ENCODE results near the gene RETREG2.

Gene RETREG2, protein sequence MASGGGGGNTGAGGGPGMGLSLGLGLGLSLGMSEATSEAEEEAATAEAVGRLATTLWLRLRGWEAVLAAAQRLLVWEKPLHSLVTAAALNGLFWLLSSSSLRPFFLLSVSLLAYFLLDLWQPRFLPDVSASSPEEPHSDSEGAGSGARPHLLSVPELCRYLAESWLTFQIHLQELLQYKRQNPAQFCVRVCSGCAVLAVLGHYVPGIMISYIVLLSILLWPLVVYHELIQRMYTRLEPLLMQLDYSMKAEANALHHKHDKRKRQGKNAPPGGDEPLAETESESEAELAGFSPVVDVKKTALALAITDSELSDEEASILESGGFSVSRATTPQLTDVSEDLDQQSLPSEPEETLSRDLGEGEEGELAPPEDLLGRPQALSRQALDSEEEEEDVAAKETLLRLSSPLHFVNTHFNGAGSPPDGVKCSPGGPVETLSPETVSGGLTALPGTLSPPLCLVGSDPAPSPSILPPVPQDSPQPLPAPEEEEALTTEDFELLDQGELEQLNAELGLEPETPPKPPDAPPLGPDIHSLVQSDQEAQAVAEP

GRCh38 chr2:219177552-219178376, at the start of gene RETREG2:
Gene RETREG2, plus strand, starts transcription at chr2:219178275. Its CDS starts 78 bp downstream, at chr2:219178353.
- DNase-seq (ENCODE audit: low read depth in 3 of 3, low spot score in 1 of 3): peak; percentile 46 to 69 (median 59)

GRCh38 chr2:219128396-219128795, 49.7 kb upstream of the RETREG2 start:
- no peak for DNase-seq (ENCODE audit: low read depth in 3 of 3, low spot score in 1 of 3)

DNA sequence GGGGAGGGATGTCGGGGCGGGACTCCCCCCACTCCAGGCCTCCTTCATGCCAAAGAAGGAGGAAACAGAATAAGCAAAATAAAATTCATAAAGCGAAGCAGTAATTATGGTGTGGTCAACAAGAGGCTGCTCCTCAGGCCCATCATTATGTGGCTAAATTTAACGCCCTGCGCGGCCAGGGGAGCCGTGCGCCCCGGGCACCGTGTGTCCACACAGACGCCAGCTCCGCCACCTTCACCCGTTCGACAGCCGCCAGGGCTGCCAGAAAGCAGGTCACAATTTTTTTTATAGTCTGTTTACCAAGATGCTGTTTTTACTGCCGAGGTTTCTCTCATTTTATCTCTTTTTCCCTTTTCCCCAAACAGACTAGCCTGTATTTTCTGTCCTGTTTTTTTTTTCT, 48.5 kb upstream of the RETREG2 start:
- DNase-seq (ENCODE audit: low read depth in 3 of 3, low spot score in 1 of 3): no peak

GRCh38 chr2:219131327-219131726, 46.7 kb upstream of the RETREG2 start:
- no peak for DNase-seq (ENCODE audit: low read depth in 3 of 3, low spot score in 1 of 3)

DNA sequence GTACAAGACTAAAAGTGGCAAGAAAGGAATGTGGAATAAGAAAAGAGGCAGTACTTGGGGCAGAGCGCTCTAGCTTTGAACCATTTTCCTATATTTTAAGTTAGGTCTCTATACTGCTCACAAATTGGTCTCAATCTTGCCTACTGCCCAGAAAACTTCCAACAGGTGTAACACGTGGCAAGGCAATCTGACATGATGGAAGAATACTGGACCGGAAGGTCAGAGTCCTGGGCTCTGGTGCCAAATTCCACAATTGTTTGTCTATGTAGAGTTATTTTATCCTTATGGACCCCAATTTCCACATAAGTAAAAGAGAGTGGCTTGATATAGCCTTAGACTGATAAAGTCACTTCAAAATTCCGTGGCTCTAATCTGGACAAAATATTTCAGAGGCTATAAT, 46.3 kb upstream of the RETREG2 start:
- DNase-seq (ENCODE audit: low read depth in 3 of 3, low spot score in 1 of 3): no peak

- no peak for DNase-seq (ENCODE audit: low read depth in 3 of 3, low spot score in 1 of 3)
These were observed 44.1 kb upstream of the RETREG2 start for GRCh38 chr2:219133976-219134375.

DNA sequence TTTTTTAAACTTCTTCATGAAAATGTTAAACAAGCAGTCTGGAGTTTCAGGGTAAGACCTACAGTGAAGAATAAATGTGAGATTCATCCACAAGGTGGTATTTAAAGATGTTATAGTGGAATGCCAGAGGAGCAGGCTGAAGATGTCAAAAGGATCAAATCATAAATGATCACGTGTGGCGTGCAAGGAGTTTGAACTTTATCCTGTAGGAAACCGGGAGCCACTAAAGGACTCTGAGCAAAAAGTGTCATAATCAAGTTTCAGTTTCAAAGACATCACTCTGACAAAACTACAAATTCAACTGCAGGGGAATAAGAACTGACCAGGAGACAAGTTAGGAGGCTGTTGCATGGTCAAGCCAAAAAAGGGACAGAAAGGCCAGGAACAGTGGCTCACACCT, 37.4 kb upstream of the RETREG2 start:
- DNase-seq (ENCODE audit: low read depth in 3 of 3, low spot score in 1 of 3): no peak

DNA sequence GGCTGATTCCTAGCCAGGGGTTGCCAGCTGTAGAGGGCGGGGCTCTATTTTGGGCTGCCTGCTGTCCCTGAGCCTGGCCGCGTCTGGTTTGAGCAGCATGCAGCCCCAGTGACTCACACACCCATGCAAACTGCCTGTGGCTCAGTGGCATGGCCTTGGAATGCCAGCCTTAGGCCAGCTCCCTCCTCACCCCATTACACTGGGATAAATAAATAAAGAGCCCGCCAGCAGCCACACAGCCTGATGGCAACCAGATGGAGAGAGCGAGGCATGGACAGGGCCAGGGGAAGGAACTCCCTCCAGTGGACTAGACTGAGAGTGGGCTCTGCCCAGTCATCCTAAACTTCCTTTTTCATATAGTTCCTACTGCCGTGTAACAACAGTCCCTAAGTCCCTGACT, 35.7 kb upstream of the RETREG2 start:
- no peak for DNase-seq (ENCODE audit: low read depth in 3 of 3, low spot score in 1 of 3)

- DNase-seq (ENCODE audit: low read depth in 3 of 3, low spot score in 1 of 3): no peak
These were observed 28.4 kb upstream of the RETREG2 start for GRCh38 chr2:219149667-219150066.

DNA sequence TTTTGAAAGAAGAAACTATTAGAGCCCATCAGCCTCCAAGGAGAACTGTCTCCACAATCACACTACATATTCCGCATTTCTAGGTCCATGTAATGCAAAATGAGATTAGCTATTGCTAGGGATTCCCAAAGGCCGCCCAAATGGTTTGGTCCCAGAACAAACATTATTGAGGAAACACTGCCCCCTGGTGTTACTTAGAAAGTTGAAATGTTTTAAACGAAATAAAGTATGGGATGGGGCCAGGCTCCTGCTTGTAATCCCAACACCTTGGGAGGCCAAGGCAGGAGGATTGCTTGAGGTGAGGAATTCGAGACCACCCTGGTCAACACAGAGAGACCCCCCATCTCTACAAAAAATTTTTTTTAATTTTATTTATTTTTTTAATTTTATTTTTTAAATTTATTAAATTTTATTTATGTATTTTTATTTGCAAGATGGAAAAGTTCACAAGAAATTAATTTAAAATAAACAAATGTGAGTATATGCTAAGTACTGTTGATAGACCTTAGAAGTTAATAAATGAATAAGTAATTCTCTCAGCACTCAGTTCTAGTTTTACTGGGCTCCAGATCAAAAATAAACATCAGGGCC, 22.9 kb upstream of the RETREG2 start:
- DNase-seq (ENCODE audit: low read depth in 3 of 3, low spot score in 1 of 3): no peak

- DNase-seq (ENCODE audit: low read depth in 3 of 3, low spot score in 1 of 3): no peak
These were observed 20.7 kb upstream of the RETREG2 start for GRCh38 chr2:219157396-219157795.

- DNase-seq (ENCODE audit: low read depth in 3 of 3, low spot score in 1 of 3): no peak
These were observed 20.1 kb upstream of the RETREG2 start for GRCh38 chr2:219158025-219158424.

GRCh38 chr2:219158586-219158985, 19.5 kb upstream of the RETREG2 start:
- DNase-seq (ENCODE audit: low read depth in 3 of 3, low spot score in 1 of 3): no peak

- no peak for DNase-seq (ENCODE audit: low read depth in 3 of 3, low spot score in 1 of 3)
These were observed 18.3 kb upstream of the RETREG2 start for GRCh38 chr2:219159771-219160185.

GRCh38 chr2:219160186-219161017, 17.7 kb upstream of the RETREG2 start, which contains the start of gene NHEJ1:
Gene NHEJ1, minus strand, starts transcription at chr2:219160815. Its CDS starts 2,453 bp downstream, at chr2:219158362.
- DNase-seq (ENCODE audit: low read depth in 3 of 3, low spot score in 1 of 3): peak; percentile 81 to 93 (median 88)

GRCh38 chr2:219161097-219161496, 17.0 kb upstream of the RETREG2 start:
- DNase-seq (ENCODE audit: low read depth in 3 of 3, low spot score in 1 of 3): no peak

- no peak for DNase-seq (ENCODE audit: low read depth in 3 of 3, low spot score in 1 of 3)
These were observed 14.9 kb upstream of the RETREG2 start for GRCh38 chr2:219163156-219163555.

DNA sequence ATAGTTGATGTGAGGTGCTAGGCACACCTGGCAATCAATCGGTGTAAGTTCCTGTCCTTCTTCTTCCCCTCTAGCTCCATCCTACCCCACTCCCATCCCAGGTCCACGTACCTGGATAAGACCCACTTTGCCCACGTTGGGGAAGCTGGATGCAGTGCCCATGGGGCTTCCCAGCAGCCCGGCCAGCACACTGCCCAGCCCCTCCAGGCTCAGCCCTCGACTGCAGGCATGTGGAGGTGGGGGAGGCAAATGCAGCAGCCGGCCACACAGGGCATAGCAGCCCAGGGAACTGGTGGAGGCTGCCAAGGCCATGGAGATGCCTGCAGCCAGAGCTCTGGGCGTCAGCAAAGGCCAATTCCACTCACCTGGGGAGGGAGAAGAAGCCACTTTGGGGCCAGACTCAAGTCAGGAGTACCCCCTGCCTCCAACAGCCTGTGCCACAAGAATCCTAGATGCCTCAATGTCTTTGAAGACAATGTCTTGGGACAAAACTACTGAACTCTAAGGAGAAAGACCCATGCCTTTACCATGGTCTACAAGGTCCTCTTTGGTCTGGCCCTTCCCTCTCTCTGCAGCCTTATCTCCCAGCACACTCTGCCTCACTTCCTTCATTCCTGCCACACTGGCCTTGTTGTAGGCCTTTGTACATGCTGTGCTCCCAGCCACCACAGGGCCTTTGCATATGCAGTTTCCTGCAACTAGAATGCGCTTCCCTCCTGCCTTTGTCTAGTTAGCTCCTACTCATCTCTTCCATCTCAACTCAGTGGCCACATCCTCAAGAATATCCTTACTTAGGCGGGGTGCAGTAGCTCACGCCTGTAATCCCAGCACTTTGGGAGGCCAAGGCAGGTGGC, 12.8 kb upstream of the RETREG2 start:
- DNase-seq (ENCODE audit: low read depth in 3 of 3, low spot score in 1 of 3): no peak

- no peak for DNase-seq (ENCODE audit: low read depth in 3 of 3, low spot score in 1 of 3)
These were observed 10.1 kb upstream of the RETREG2 start for GRCh38 chr2:219167997-219168396.

DNA sequence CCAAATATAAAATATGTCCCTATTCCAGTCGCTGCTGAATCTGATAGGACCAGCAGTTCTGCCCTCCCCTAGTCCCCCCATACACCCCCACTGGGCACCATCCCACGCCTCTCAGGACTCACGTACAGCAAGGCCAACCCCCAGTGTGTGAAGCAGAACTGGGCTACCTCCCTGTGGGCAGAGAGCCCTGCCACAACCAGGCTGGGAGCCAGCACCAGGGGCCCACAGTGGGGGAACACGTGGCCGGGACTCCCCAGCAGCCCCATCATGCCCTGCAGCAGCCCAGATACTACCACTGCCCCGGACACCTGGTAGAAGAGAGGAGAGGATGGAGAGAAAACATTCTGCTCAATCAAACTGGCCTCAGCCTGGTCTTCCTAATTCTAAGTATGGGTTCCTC, 9.5 kb upstream of the RETREG2 start:
- no peak for DNase-seq (ENCODE audit: low read depth in 3 of 3, low spot score in 1 of 3)
